ENCODE data around the gene PIP4P1. TPM values are rescaled to one million over a fixed set of nuclear protein-coding genes. Genes with fewer than 3 reads are reported as not detected.

Gene PIP4P1
- total and polyA plus RNA-seq, 2 of the 8 experiments (the other 6 are each of a cell fraction or from before 2014, with no cell fraction given): 29.5 to 60.0 TPM

- TF ChIP-seq E2F6 (IDR thresholded peaks at IDR 0.05) (no peak), FOSL1 (IDR thresholded peaks at IDR 0.05; ENCODE audit: insufficient read depth, low read depth, low read length) (no peak), RNF2 (IDR thresholded peaks at IDR 0.05; ENCODE audit: borderline replicate concordance, low read depth, low read length, missing control alignments, poor library complexity, severe bottlenecking) (no peak), HDAC2 (IDR thresholded peaks at IDR 0.05; ENCODE audit: borderline replicate concordance in 1 of 2, low read depth in 2 of 2, low read length in 2 of 2) (no peak)
Measured at GRCh38 chr14:20486684-20487395, 25.6 kb upstream of the PIP4P1 start (continued).
